Endothelial cell of umbilical vein (primary cell): Measurements from ENCODE around the gene H2AZ2. TPM values are rescaled to one million over a fixed set of nuclear protein-coding genes. Genes with fewer than 3 reads are reported as not detected.
A peak's percentile ranks its signal among the peaks of the same experiment; 100 is the strongest.

Experiments
- BruUV-seq: library from RNA; stranded (reverse); fragments of 400-500 nt; replicated peaks from 2 replicates; lab custom pipeline; 2021; lab: Mats Ljungman, UMichigan
- CTCF ChIA-PET: fragments of 300-600, 350-600 bp; sonication (Branson Sonifier 250); formaldehyde crosslinking; loops from one replicate; lab custom pipeline; 2021; ENCODE audit warnings: antibody characterized with exemption, inconsistent platforms; lab: Charles Lee
- POLR2A ChIA-PET: fragments of 300-600, 350-600 bp; sonication (Branson Sonifier 250); formaldehyde crosslinking; loops from one replicate; lab custom pipeline; 2021; ENCODE audit warnings: antibody characterized with exemption, inconsistent platforms; lab: Charles Lee
- DNase-seq: peaks from one replicate; pipeline ENCODE4 v3.0.0-alpha.2; 2011; ENCODE audit warnings: low read depth, low spot score
- FAIRE-seq: peaks from 2 replicates; lab custom pipeline; 2011; peaks lifted over from hg19 to GRCh38; lab: Jason Lieb, UNC
- H2AFZ ChIP-seq: 2 replicates; pipeline ENCODE4 v1.6.0; 2012; ENCODE audit warnings: low read depth, low read length, control low read depth, inconsistent platforms
- H3K27ac ChIP-seq: 2 replicates; pipeline ENCODE4 v1.5.1; 2011; ENCODE audit warnings: low read depth, mild to moderate bottlenecking, control low read depth, low read length, moderate library complexity; ENCODE audit not compliant: insufficient read depth
- H3K27me3 ChIP-seq, 2 experiments: 2 replicates each; pipeline versions ENCODE4 v1.6.0 to v1.6.1; 2011; ENCODE audit warnings: low read length in 2 of 2, mixed read lengths in 1 of 2; ENCODE audit not compliant: control insufficient read depth in 2 of 2, insufficient read depth in 2 of 2
- H3K36me3 ChIP-seq, 2 experiments: 2 replicates in 1 of 2; 3 replicates in 1 of 2; pipeline ENCODE4 v1.5.1; 2011; ENCODE audit warnings: low read length in 2 of 2, mild to moderate bottlenecking in 1 of 2, moderate library complexity in 1 of 2; ENCODE audit not compliant: control insufficient read depth in 2 of 2, insufficient read depth in 2 of 2; ENCODE audit errors: extremely low read depth in 1 of 2
- H3K4me1 ChIP-seq: 3 replicates; pipeline ENCODE4 v1.5.1; 2011; ENCODE audit warnings: mild to moderate bottlenecking, low read length; ENCODE audit not compliant: control insufficient read depth, insufficient read depth; ENCODE audit errors: extremely low read depth
- H3K4me2 ChIP-seq: 2 replicates; pipeline ENCODE4 v1.6.1; 2011; ENCODE audit warnings: low read length, control low read depth, mixed read lengths; ENCODE audit not compliant: insufficient read depth
- H3K4me3 ChIP-seq, 3 experiments: fragments of 200-600 bp in 1 of 3; sonication (generic), shearing (Covaris generic) in 1 of 3; replicated peaks in 1 of 3; 2 replicates each; pipeline ENCODE4 v1.5.1; 2011 to 2016; ENCODE audit warnings: control low read depth in 3 of 3, low read length in 3 of 3, mild to moderate bottlenecking in 2 of 3, inconsistent platforms in 1 of 3, low read depth in 1 of 3, moderate library complexity in 1 of 3; ENCODE audit not compliant: insufficient read depth in 1 of 3
- H3K79me2 ChIP-seq: 2 replicates; pipeline ENCODE4 v1.6.0; 2012; ENCODE audit warnings: low read length, inconsistent platforms; ENCODE audit not compliant: control insufficient read depth, insufficient read depth
- H3K9ac ChIP-seq: replicated peaks from 2 replicates; pipeline ENCODE3; 2011; ENCODE audit warnings: low read length, control low read depth; ENCODE audit not compliant: insufficient read depth; ENCODE audit errors: extremely low read depth
- H3K9me1 ChIP-seq: replicated peaks from 3 replicates; pipeline ENCODE4 v1.6.0; 2011; ENCODE audit warnings: mild to moderate bottlenecking, low read length; ENCODE audit not compliant: control insufficient read depth, insufficient read depth; ENCODE audit errors: extremely low read depth
- H3K9me3 ChIP-seq: replicated peaks from 2 replicates; pipeline ENCODE4 v1.5.1; 2012; ENCODE audit warnings: low read length, inconsistent platforms; ENCODE audit not compliant: control insufficient read depth, insufficient read depth
- H4K20me1 ChIP-seq: replicated peaks from 2 replicates; pipeline ENCODE3; 2011; ENCODE audit warnings: mild to moderate bottlenecking, low read length; ENCODE audit not compliant: control insufficient read depth, insufficient read depth; ENCODE audit errors: extremely low read depth
- CTCF ChIP-seq, 2 donors: IDR thresholded peaks; 1 replicate in 1 of 2; 2 replicates in 1 of 2; pipeline ENCODE4 v1.5.1; 2011; ENCODE audit warnings: low read length in 2 of 2, mild to moderate bottlenecking in 2 of 2, moderate library complexity in 2 of 2, control low read depth in 1 of 2, inconsistent platforms in 1 of 2, low read depth in 1 of 2; ENCODE audit not compliant: insufficient read depth in 1 of 2; ENCODE audit errors: extremely low read depth in 1 of 2
- EZH2 ChIP-seq: IDR thresholded peaks from 2 replicates; pipeline ENCODE4 v1.6.1; 2012; ENCODE audit warnings: borderline replicate concordance, low read depth, mild to moderate bottlenecking, moderate library complexity, low read length, inconsistent platforms; ENCODE audit not compliant: severe bottlenecking
- FOS ChIP-seq: IDR thresholded peaks from 2 replicates; pipeline ENCODE4 v1.6.1; 2011; ENCODE audit warnings: mild to moderate bottlenecking, low read length, moderate library complexity, borderline replicate concordance; ENCODE audit not compliant: insufficient read depth
- GATA2 ChIP-seq: IDR thresholded peaks from 2 replicates; pipeline ENCODE4 v1.7.0; 2011; ENCODE audit warnings: low read depth, mild to moderate bottlenecking, moderate library complexity, mixed read lengths, low read length; ENCODE audit not compliant: insufficient read length, insufficient read depth
- JUN ChIP-seq: IDR thresholded peaks from 2 replicates; pipeline ENCODE4 v1.6.1; 2011; ENCODE audit warnings: borderline replicate concordance, low read depth; ENCODE audit not compliant: insufficient read length, insufficient read depth
- MAX ChIP-seq: IDR thresholded peaks from 2 replicates; pipeline ENCODE4 v1.6.1; 2011; ENCODE audit not compliant: insufficient read depth, insufficient read length
- MYC ChIP-seq: IDR thresholded peaks from one replicate; pipeline ENCODE4 v1.6.1; 2011; ENCODE audit warnings: mild to moderate bottlenecking, low read depth, low read length
- POLR2A ChIP-seq: IDR thresholded peaks from 2 replicates; pipeline ENCODE4 v1.6.1; 2012; ENCODE audit warnings: low read depth, mild to moderate bottlenecking, control low read depth, low read length
- POLR2AphosphoS5 ChIP-seq: IDR thresholded peaks from 2 replicates; pipeline ENCODE4 v1.6.1; 2012; ENCODE audit warnings: low read depth, mild to moderate bottlenecking, control low read depth, low read length, moderate library complexity; ENCODE audit not compliant: insufficient read depth
- dilution Hi-C: fragments of 300-500 bp; cut with MboI; formaldehyde crosslinking; loops from one replicate; pipeline ENCODE4 v1.15.0; 2019; ENCODE audit warnings: low sequenced_read_pairs; ENCODE audit not compliant: extremely low pct_ligation_motif_present
- intact Hi-C: fragments of 100-400 bp; cut with micrococcal nuclease; formaldehyde crosslinking; loops from one replicate; pipeline ENCODE4 v1.10.0; 2022
- polyA plus RNA-seq, 4 experiments: library from polyadenylated mRNA; depleted of rRNA in 3 of 4; stranded (reverse) in 3 of 4; unstranded in 1 of 4; fragments of >200 nt; gene quantifications; 2 replicates each; pipeline versions ENCODE4 v1.2.1 to v1.2.3, GENCODE V29; 2011 to 2012; ENCODE audit warnings: missing spikeins in 1 of 4
- total RNA-seq: library from RNA; stranded (reverse); gene quantifications from 2 replicates; pipeline ENCODE4 v1.2.3, GENCODE V29; 2021

The H2AZ2 gene
- total and polyA plus RNA-seq, 2 donors (not counting 3 experiments of a cell fraction or from before 2014, with no cell fraction given), result 225 to 232 TPM

- peak within 1 kb of the TSS; percentile 91 for H3K27ac ChIP-seq
- CTCF ChIA-PET, result interaction anchor here (0.6 to 2.6 kb wide), 3 partner anchors 28 to 114 kb away, joined by 3 to 20 read pairs (median 6); no protein-coding TSS in a partner anchor
- H2AFZ ChIP-seq, result peak within 1 kb of the TSS; percentile 18
- no peak for TF ChIP-seq EZH2
- peak; percentile 76 for TF ChIP-seq FOS
- no peak for TF ChIP-seq POLR2A
- no peak for TF ChIP-seq GATA2
- TF ChIP-seq POLR2AphosphoS5, result peak; percentile 75
- peak; percentile 67 for TF ChIP-seq MAX
- peak; percentile 9 for TF ChIP-seq MYC
- no peak for TF ChIP-seq CTCF (IDR thresholded peaks at IDR 0.05; ENCODE audit: extremely low read depth in 1 of 2, insufficient read depth in 1 of 2, low read depth in 1 of 2, low read length in 2 of 2)
- TF ChIP-seq JUN, result peak; percentile 69
- H3K9me1 ChIP-seq, result no peaks in the 10 kb centered on the region
- H3K4me3 ChIP-seq, result peak within 1 kb of the TSS; percentile 30 to 85 (median 78)
- BruUV-seq, result TSS peak; percentile 69
- peak within 1 kb of the TSS; percentile 96 for H3K9ac ChIP-seq
- H3K79me2 ChIP-seq, result peaks cover 44% of the 10 kb centered on the region
- no peaks in the 10 kb centered on the region for H3K9me3 ChIP-seq
- H3K4me1 ChIP-seq, result peaks cover 42% of the 10 kb centered on the region
- intact Hi-C loops, result loop anchor here (1.0 to 2.0 kb wide), 7 partner anchors 29 to 279 kb away; partner anchors contain the start of genes H2AZ2, OGDH, PPIA and TBRG4
- DNase-seq (peak; percentile 97), FAIRE-seq (peak; percentile 81)
- H3K27me3 ChIP-seq, result no peaks in the 10 kb centered on the region
- POLR2A ChIA-PET, result interaction anchor here (1.6 to 1.7 kb wide), 2 partner anchors 37 to 114 kb away, joined by 3 to 7 read pairs; partner anchors contain the start of genes CCM2 and H2AZ2
- no peaks in the 10 kb centered on the region for H3K36me3 ChIP-seq
- peaks cover 7% of the 10 kb centered on the region for H4K20me1 ChIP-seq
- dilution Hi-C loops, result no loop called here
- H3K4me2 ChIP-seq, result peak within 1 kb of the TSS; percentile 89
Observed at GRCh38 chr7:44885394-44886317, 37.8 kb upstream of the H2AZ2 start, which contains the start of gene PURB. Gene PURB (minus strand): TSS chr7:44885530. CDS start chr7:44885348, 182 bp downstream.
